ENCODE data around the gene UGT1A10.

DNA sequence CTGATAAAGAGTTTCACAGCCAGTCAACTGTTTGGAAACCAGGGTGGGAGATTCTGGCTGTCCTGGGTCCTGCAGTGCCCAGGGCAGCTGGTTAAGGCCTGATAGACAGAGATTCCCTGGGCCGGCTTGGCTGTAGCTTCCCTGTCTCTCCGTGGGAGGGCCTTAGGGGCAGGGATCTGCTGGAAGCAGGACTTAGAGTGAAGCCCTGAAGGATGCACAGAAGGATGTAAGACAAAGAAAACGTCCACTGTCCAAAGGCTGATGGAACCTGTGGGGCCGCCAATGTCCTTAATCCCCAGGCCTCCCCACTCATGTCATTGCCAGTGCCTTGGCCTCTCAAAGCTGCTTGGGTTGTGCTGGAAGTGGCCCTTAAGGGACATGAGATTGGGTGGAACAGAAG lies 174.8 kb downstream of the UGT1A10 start:
- TF ChIP-seq, protein P1, sequence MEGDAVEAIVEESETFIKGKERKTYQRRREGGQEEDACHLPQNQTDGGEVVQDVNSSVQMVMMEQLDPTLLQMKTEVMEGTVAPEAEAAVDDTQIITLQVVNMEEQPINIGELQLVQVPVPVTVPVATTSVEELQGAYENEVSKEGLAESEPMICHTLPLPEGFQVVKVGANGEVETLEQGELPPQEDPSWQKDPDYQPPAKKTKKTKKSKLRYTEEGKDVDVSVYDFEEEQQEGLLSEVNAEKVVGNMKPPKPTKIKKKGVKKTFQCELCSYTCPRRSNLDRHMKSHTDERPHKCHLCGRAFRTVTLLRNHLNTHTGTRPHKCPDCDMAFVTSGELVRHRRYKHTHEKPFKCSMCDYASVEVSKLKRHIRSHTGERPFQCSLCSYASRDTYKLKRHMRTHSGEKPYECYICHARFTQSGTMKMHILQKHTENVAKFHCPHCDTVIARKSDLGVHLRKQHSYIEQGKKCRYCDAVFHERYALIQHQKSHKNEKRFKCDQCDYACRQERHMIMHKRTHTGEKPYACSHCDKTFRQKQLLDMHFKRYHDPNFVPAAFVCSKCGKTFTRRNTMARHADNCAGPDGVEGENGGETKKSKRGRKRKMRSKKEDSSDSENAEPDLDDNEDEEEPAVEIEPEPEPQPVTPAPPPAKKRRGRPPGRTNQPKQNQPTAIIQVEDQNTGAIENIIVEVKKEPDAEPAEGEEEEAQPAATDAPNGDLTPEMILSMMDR (conservative IDR thresholded peaks at IDR 0.05; ENCODE audit: low read depth, low read length): no peak
- no peak for TF ChIP-seq EZH2 (IDR thresholded peaks at IDR 0.05; ENCODE audit: borderline replicate concordance, low read depth, low read length, poor library complexity, severe bottlenecking)
